T-cell (primary cell): Measurements from ENCODE around the gene YTHDF1. TPM values are rescaled to one million over a fixed set of nuclear protein-coding genes. Genes with fewer than 3 reads are reported as not detected.

ENCODE experiments used
- ATAC-seq, 4 experiments: fragments of 200-7000 bp in 3 of 4; fragments of 150-1000 bp in 1 of 4; cut with Tn5 transposase; replicated peaks in 1 of 4; 1 replicate in 3 of 4; 2 replicates in 1 of 4; pipeline ENCODE4 v1.10.0; 2021; ENCODE audit warnings: moderate library complexity in 3 of 4, mild to moderate bottlenecking in 2 of 4, moderate number of reproducible peaks in 1 of 4
- CTCF ChIA-PET, 2 donors: fragments of 300-600 bp; sonication (Branson Sonifier 250); formaldehyde crosslinking; loops; one replicate each; lab custom pipeline; 2022; ENCODE audit warnings: antibody characterized with exemption in 2 of 2; lab: Charles Lee
- POLR2A ChIA-PET, 2 donors: fragments of 300-600 bp; sonication (Branson Sonifier 250); formaldehyde crosslinking; loops; one replicate each; lab custom pipeline; 2022; ENCODE audit warnings: antibody characterized with exemption in 2 of 2; lab: Charles Lee
- DNase-seq, 35 experiments: peaks; one replicate each; pipeline versions ENCODE4 v3.0.0 to v3.0.0-alpha.2; 2013 to 2023
- H3K27ac ChIP-seq: one replicate; pipeline ENCODE4 v1.5.1; 2013; ENCODE audit warnings: low read length
- H3K27me3 ChIP-seq, 2 experiments: replicated peaks in 1 of 2; 1 replicate in 1 of 2; 2 replicates in 1 of 2; pipeline versions ENCODE4 v1.6.1 to v1.7.0; 2013; ENCODE audit warnings: low read length in 1 of 2, mixed read lengths in 1 of 2; ENCODE audit not compliant: control insufficient read depth in 2 of 2, insufficient read depth in 2 of 2; ENCODE audit errors: extremely low read depth in 1 of 2
- H3K36me3 ChIP-seq, 2 donors: 1 replicate in 1 of 2; 2 replicates in 1 of 2; pipeline versions ENCODE4 v1.6.1 to v1.7.0; 2013; ENCODE audit warnings: low read length in 1 of 2; ENCODE audit not compliant: control insufficient read depth in 2 of 2, insufficient read depth in 1 of 2; ENCODE audit errors: extremely low read depth in 1 of 2
- H3K4me1 ChIP-seq, 2 experiments: 1 replicate in 1 of 2; 2 replicates in 1 of 2; pipeline versions ENCODE4 v1.6.1 to v1.7.0; 2013; ENCODE audit warnings: low read length in 2 of 2, mixed read lengths in 1 of 2; ENCODE audit not compliant: insufficient read depth in 2 of 2, control insufficient read depth in 1 of 2; ENCODE audit errors: extremely low read depth in 1 of 2
- H3K4me3 ChIP-seq, 2 donors: 1 replicate in 1 of 2; 2 replicates in 1 of 2; pipeline versions ENCODE4 v1.5.1 to v1.7.0; 2013; ENCODE audit warnings: mild to moderate bottlenecking in 2 of 2, low read length in 1 of 2, moderate library complexity in 1 of 2; ENCODE audit not compliant: control insufficient read depth in 1 of 2; ENCODE audit errors: extremely low read depth in 1 of 2
- H3K9me3 ChIP-seq: 2 replicates; pipeline ENCODE4 v1.7.0; 2013
- H3K27ac Mint-ChIP-seq, 2 donors: one replicate each; pipeline ENCODE4 v1.8.0; 2020 to 2021; ENCODE audit warnings: mild to moderate bottlenecking in 2 of 2, mixed read lengths in 2 of 2
- H3K27me3 Mint-ChIP-seq, 2 donors: one replicate each; pipeline ENCODE4 v1.8.0; 2021 to 2022; ENCODE audit warnings: mixed read lengths in 2 of 2
- H3K36me3 Mint-ChIP-seq: one replicate; pipeline ENCODE4 v1.8.0; 2021; ENCODE audit warnings: mixed read lengths
- H3K4me1 Mint-ChIP-seq, 3 donors: one replicate each; pipeline ENCODE4 v1.8.0; 2020 to 2022; ENCODE audit warnings: mixed read lengths in 3 of 3, mild to moderate bottlenecking in 1 of 3
- H3K4me3 Mint-ChIP-seq, 3 donors: one replicate each; pipeline ENCODE4 v1.8.0; 2020 to 2022; ENCODE audit warnings: mild to moderate bottlenecking in 3 of 3, mixed read lengths in 3 of 3, moderate library complexity in 3 of 3
- H3K9me3 Mint-ChIP-seq, 3 donors: one replicate each; pipeline ENCODE4 v1.8.0; 2020 to 2022; ENCODE audit warnings: mixed read lengths in 3 of 3
- WGBS: methylation state at CpG from one replicate; pipeline ENCODE4 v1.1.5; 2013; ENCODE audit warnings: missing lambda C conversion rate; ENCODE audit not compliant: insufficient coverage; 5-methylcytosine and 5-hydroxymethylcytosine counted together
- total RNA-seq, 35 experiments: library from RNA in 6 of 35; stranded (reverse) in 6 of 35; fragments of 120-200 nt in 1 of 35; gene quantifications; one replicate each; pipeline versions ENCODE4 v1.2.1 to v1.2.4 and lab custom pipeline; 2013 to 2026

The YTHDF1 gene
- total RNA-seq, 5 donors from 2014 or later (not counting 1 experiment from before 2014, with no cell fraction given): 36.7 to 44.5 (median 42.2) TPM

GRCh38 chr20:63261060-63261794 lies 45.3 kb upstream of the YTHDF1 start:
- 71% methylated on average over 18 of the region's 25 CpGs for WGBS
- Mint-ChIP-seq H3K4me1 (peaks cover 1 to 6% (median 5%) of the 10 kb centered on the region in 3 donors), H3K4me3 (no peak overlapping the region), H3K9me3 (no peaks in the 10 kb centered on the region), H3K27ac (no peak overlapping the region), H3K36me3 (no peaks in the 10 kb centered on the region), H3K27me3 (peaks cover 24 to 57% of the 10 kb centered on the region in 2 donors)
- Histone ChIP-seq H3K4me1 (peaks cover 0 to 8% of the 10 kb centered on the region in 2 experiments), H3K27me3 (peaks cover 4 to 86% of the 10 kb centered on the region in 2 experiments), H3K9me3 (no peaks in the 10 kb centered on the region), H3K36me3 (no peaks in the 10 kb centered on the region), H3K4me3 (no peak overlapping the region), H3K27ac (no peak overlapping the region)
- ChIA-PET CTCF (interaction anchor here in 1 of 2 donors (0.5 kb wide), 1 partner anchor 28 kb away, joined by 3 read pairs; no protein-coding TSS in a partner anchor), POLR2A (no interaction called here)
- ATAC-seq (no peak), DNase-seq (no peak)

GRCh38 chr20:63260521-63260920 lies 44.6 kb upstream of the YTHDF1 start:
- ChIA-PET CTCF (no interaction called here), POLR2A (no interaction called here)
- Mint-ChIP-seq H3K36me3 (no peaks in the 10 kb centered on the region), H3K27ac (no peak overlapping the region), H3K27me3 (peaks cover 30 to 60% of the 10 kb centered on the region in 2 donors), H3K9me3 (no peaks in the 10 kb centered on the region), H3K4me3 (no peak overlapping the region), H3K4me1 (peaks cover 2 to 7% (median 5%) of the 10 kb centered on the region in 3 donors)
- Histone ChIP-seq H3K9me3 (no peaks in the 10 kb centered on the region), H3K36me3 (no peaks in the 10 kb centered on the region), H3K27ac (no peak overlapping the region), H3K4me1 (peaks cover 0 to 8% of the 10 kb centered on the region in 2 experiments), H3K27me3 (peaks cover 4 to 85% of the 10 kb centered on the region in 2 experiments), H3K4me3 (no peak overlapping the region)
- DNase-seq: no peak
- WGBS: 85% methylated on average over 15 of the region's 15 CpGs
- no peak for ATAC-seq

GRCh38 chr20:63259734-63260460 lies 44.0 kb upstream of the YTHDF1 start:
- Mint-ChIP-seq H3K36me3 (no peaks in the 10 kb centered on the region), H3K27ac (no peak overlapping the region), H3K4me1 (peaks cover 4 to 8% (median 5%) of the 10 kb centered on the region in 3 donors), H3K4me3 (no peak overlapping the region), H3K9me3 (no peaks in the 10 kb centered on the region), H3K27me3 (peaks cover 34 to 62% of the 10 kb centered on the region in 2 donors)
- POLR2A ChIA-PET: no interaction called here
- CTCF ChIA-PET: no interaction called here
- Histone ChIP-seq H3K9me3 (no peaks in the 10 kb centered on the region), H3K27me3 (peaks cover 9 to 86% of the 10 kb centered on the region in 2 experiments), H3K4me3 (no peak overlapping the region), H3K36me3 (no peaks in the 10 kb centered on the region), H3K27ac (no peak overlapping the region), H3K4me1 (peaks cover 0 to 8% of the 10 kb centered on the region in 2 experiments)
- DNase-seq: no peak
- no peak for ATAC-seq
- 76% methylated on average over 18 of the region's 25 CpGs for WGBS

- H3K27ac Mint-ChIP-seq: no peak overlapping the region
- Histone ChIP-seq H3K9me3 (no peaks in the 10 kb centered on the region), H3K4me1 (peaks cover 0 to 8% of the 10 kb centered on the region in 2 experiments), H3K4me3 (no peak overlapping the region), H3K27ac (no peak overlapping the region), H3K36me3 (no peaks in the 10 kb centered on the region), H3K27me3 (peaks cover 9 to 80% of the 10 kb centered on the region in 2 experiments)
- peaks cover 31 to 54% of the 10 kb centered on the region in 2 donors for H3K27me3 Mint-ChIP-seq
- 57% methylated on average over 8 of the region's 8 CpGs for WGBS
- H3K36me3 Mint-ChIP-seq: no peaks in the 10 kb centered on the region
- H3K4me1 Mint-ChIP-seq: peaks cover 4 to 10% (median 5%) of the 10 kb centered on the region in 3 donors
- ChIA-PET CTCF (no interaction called here), POLR2A (no interaction called here)
- no peaks in the 10 kb centered on the region for H3K9me3 Mint-ChIP-seq
- H3K4me3 Mint-ChIP-seq: no peak overlapping the region
- ATAC-seq: no peak
- no peak for DNase-seq
These were observed 42.9 kb upstream of the YTHDF1 start for GRCh38 chr20:63258781-63259180.

DNA sequence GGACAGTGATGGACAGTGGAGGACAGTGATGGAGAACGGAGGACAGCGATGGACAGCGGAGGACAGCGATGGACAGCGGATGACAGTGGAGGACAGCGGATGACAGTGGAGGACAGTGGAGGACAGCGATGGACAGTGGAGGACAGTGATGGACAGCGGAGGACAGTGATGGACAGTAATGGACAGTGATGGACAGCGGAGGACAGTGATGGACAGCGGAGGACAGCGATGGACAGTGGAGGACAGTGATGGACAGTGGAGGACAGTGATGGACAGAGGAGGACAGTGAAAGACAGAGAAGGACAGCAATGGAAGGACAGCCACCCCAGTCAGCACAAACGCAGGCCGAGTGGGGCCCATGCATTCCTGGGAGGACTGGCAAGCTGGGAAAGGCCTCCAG lies 41.7 kb upstream of the YTHDF1 start:
- ATAC-seq (no peak), DNase-seq (no peak)
- Histone ChIP-seq H3K27ac (no peak overlapping the region), H3K4me1 (peaks cover 0 to 18% of the 10 kb centered on the region in 2 experiments), H3K36me3 (no peaks in the 10 kb centered on the region), H3K9me3 (no peaks in the 10 kb centered on the region), H3K27me3 (peaks cover 9 to 83% of the 10 kb centered on the region in 2 experiments), H3K4me3 (no peak overlapping the region)
- 94% methylated on average over 9 of the region's 13 CpGs for WGBS
- H3K36me3 Mint-ChIP-seq: no peaks in the 10 kb centered on the region
- ChIA-PET POLR2A (no interaction called here), CTCF (no interaction called here)
- peaks cover 8 to 16% (median 11%) of the 10 kb centered on the region in 3 donors for H3K4me1 Mint-ChIP-seq
- H3K9me3 Mint-ChIP-seq: no peaks in the 10 kb centered on the region
- H3K4me3 Mint-ChIP-seq: no peak overlapping the region
- peaks cover 32 to 57% of the 10 kb centered on the region in 2 donors for H3K27me3 Mint-ChIP-seq
- no peak overlapping the region for H3K27ac Mint-ChIP-seq

- H3K27me3 Mint-ChIP-seq: peaks cover 39 to 63% of the 10 kb centered on the region in 2 donors
- no peak for ATAC-seq
- Histone ChIP-seq H3K27me3 (peaks cover 9 to 83% of the 10 kb centered on the region in 2 experiments), H3K36me3 (no peaks in the 10 kb centered on the region), H3K4me1 (peaks cover 0 to 13% of the 10 kb centered on the region in 2 experiments), H3K4me3 (no peak overlapping the region), H3K9me3 (no peaks in the 10 kb centered on the region), H3K27ac (no peak overlapping the region)
- ChIA-PET POLR2A (no interaction called here), CTCF (no interaction called here)
- no peaks in the 10 kb centered on the region for H3K36me3 Mint-ChIP-seq
- H3K4me3 Mint-ChIP-seq: no peak overlapping the region
- WGBS: 85% methylated on average over 4 of the region's 4 CpGs
- H3K9me3 Mint-ChIP-seq: no peaks in the 10 kb centered on the region
- H3K27ac Mint-ChIP-seq: no peak overlapping the region
- no peak for DNase-seq
- peaks cover 7 to 14% (median 8%) of the 10 kb centered on the region in 3 donors for H3K4me1 Mint-ChIP-seq
These were observed 41.0 kb upstream of the YTHDF1 start for GRCh38 chr20:63256954-63257353.
